GM19452 (cell line): Measurements from ENCODE around the gene COX7C.
"Not testable (repeated sequence)": the region's sequence is repeated elsewhere in the genome, so short reads cannot be mapped to it uniquely, and the experiment has no call there.

ENCODE experiments used
- ATAC-seq: cut with Tn5 transposase; IDR thresholded peaks from one replicate; pipeline ENCODE4 v1.9.1; 2021; ENCODE audit not compliant: unreplicated experiment

The COX7C gene

GRCh38 chr5:86617756-86618576, at the start of gene COX7C:
TSS of gene COX7C (plus strand) at chr5:86617941. CDS start at chr5:86618056, 115 bp downstream.
- peak; percentile 97 for ATAC-seq

GRCh38 chr5:86569522-86570426, 48.0 kb upstream of the COX7C start:
- ATAC-seq, result not testable (repeated sequence)

GRCh38 chr5:86570427-86571083, 47.2 kb upstream of the COX7C start:
- no peak for ATAC-seq

- ATAC-seq, result not testable (repeated sequence)
These were observed 46.6 kb upstream of the COX7C start for GRCh38 chr5:86571109-86571508.

- no peak for ATAC-seq
These were observed 44.8 kb upstream of the COX7C start for GRCh38 chr5:86572825-86573517.

- ATAC-seq, result no peak
These were observed 38.2 kb upstream of the COX7C start for GRCh38 chr5:86579502-86579901.

- ATAC-seq, result no peak
These were observed 21.3 kb upstream of the COX7C start for GRCh38 chr5:86596476-86596875.

GRCh38 chr5:86605881-86606280, 11.9 kb upstream of the COX7C start:
- ATAC-seq, result no peak

- no peak for ATAC-seq
These were observed 4.3 kb upstream of the COX7C start for GRCh38 chr5:86613455-86613854.

GRCh38 chr5:86617309-86617755, 409 bp upstream of the COX7C start:
- ATAC-seq, result no peak

- ATAC-seq, result no peak
These were observed 6.2 kb downstream of the COX7C start for GRCh38 chr5:86623785-86624483.

- ATAC-seq, result no peak
These were observed 7.4 kb downstream of the COX7C start for GRCh38 chr5:86625148-86625547.

GRCh38 chr5:86626149-86626548, 8.4 kb downstream of the COX7C start:
- no peak for ATAC-seq

- ATAC-seq, result no peak
These were observed 13.4 kb downstream of the COX7C start for GRCh38 chr5:86631165-86631564.

GRCh38 chr5:86640998-86641397, 23.3 kb downstream of the COX7C start:
- ATAC-seq, result no peak

GRCh38 chr5:86644843-86645242, 27.1 kb downstream of the COX7C start:
- ATAC-seq, result no peak

GRCh38 chr5:86645885-86646284, 28.1 kb downstream of the COX7C start:
- no peak for ATAC-seq

- no peak for ATAC-seq
These were observed 28.9 kb downstream of the COX7C start for GRCh38 chr5:86646671-86647070.

- no peak for ATAC-seq
These were observed 32.2 kb downstream of the COX7C start for GRCh38 chr5:86649832-86650505.
